NCI-H748 (cell line): ENCODE data around the gene TTL.

Source experiments
- DNase-seq: peaks from one replicate; lab custom pipeline; 2025; ENCODE audit not compliant: unreplicated experiment; lab: John Stamatoyannopoulos, UW

The TTL gene

DNA sequence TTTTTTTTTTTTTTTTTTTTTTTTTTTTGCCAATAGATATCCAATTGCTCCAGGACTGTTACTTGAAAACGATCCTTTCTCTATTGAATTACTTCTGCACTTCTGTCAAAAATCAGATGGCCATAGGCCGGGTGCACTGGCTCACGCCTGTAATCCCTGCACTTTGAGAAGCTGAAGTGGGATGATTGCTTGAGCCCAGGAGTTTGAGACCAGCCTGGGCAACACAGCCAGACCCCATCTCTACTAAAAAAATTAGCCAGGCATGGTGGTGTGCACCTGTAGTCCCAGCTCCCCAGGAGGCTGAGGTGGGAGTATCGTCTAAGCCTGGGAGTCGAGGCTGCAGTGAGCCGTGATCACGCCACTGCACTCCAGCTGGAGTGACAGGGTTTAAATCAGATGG lies 98.1 kb downstream of the TTL start:
- DNase-seq = no peak

DNA sequence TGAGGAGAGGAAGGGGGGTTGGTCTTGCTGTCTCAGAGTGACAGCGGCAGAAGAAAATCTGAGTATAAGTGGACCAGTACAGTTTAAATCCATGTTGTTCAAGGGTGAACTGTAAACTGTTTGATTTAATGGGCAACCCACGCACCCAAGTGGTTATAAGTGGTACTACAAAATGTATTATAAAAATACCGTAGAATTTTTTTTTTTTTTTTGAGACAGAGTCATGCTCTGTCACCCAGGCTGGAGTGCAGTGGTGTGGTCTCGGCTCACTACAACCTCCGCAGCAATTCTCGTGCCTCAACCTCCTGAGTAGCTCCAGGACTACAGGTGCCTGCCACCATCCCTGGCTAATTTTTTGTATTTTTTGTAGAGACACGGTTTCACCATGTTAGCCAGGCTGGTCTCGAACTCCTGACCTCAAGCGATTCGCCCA lies 100.4 kb downstream of the TTL start:
- peak; percentile 61 for DNase-seq

DNA sequence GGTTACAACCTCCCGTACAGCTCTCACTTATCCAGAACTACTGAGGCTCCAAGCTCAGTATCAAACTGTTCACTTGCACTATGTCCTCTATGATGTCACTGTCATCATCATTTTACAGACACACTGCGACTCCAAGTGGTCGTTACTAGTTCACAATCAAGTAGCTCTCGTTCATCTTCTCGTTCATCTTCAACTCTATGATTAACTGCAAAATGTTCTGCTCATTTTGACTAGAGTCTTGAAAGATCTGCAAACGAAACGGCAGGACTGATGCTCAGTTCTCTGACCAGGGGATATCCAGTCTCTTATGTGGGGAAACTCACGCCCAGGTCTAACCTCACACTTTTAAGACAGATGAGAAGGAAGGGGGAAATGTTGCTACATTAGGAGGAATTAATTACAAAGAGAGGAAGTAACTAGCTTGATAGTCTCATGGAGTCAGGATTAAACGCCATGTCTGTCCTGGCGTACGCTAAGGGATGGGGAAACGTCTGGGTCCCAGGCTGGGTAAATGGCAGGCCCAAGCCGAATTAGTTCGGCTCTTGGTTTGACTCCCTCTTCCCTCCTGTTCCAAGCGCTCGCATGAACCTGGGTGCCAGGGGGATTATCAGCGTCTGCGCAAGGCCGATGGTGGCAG lies 101.7 kb downstream of the TTL start:
- peak; percentile 53 for DNase-seq

DNA sequence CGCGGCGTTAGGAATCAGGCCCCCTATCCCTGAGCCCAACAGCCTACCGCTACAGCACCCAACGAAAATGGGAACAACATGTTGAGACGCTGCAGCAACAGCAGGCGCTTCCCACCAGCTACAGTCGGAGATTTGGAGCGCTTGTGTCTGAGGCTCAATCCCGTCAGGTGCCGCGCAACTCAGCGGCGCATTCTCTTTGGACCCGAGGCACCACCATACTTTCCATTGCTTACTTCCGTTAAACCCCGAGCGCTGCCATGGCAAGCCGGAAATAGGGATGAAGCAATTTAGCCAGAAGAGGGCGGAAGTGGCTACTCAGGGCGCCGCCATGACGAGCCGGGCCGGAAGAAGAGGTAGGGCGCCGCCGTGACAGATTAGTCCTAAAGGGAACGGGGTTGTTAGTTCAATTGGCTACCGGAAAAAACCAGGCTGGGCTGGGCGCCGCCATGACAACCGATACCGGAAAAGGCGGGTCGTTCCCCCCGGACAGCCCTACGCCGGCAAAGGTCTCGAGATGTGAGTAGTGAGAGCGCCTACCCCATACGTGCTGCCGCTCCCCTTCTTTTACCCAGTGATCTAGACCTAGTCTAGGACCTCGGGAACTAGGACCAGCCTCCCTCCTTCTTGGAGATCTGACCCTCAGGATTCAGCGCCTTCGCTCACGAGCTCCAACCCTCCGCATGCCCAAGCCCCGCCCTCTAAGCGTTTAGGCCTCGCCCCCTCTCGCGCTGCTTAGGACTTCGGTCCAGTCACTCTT lies 102.4 kb downstream of the TTL start, which contains the start of gene CHCHD5:
Gene CHCHD5 (plus strand): TSS at position 476 of the 757 bp plus-strand sequence. CDS start 39 bp downstream, at position 515.
- DNase-seq = peak; percentile 94

DNA sequence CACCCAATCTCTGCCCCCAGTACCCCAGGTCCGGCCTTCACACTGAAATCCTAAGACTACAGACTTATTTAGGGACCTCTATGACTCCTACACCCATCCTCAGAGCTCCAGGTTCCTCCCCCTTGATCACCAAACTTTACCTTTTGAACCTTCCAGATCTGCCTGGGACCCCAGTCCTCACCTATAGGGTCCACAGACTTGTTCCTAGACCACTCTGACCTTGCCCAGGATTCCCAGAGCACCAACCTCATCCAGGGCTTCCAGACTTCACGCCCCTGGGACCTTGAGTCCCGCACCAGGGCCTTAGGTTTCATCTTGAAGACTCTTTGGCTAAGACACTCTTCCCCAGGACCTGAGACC lies 102.9 kb downstream of the TTL start:
- DNase-seq = no peak

DNA sequence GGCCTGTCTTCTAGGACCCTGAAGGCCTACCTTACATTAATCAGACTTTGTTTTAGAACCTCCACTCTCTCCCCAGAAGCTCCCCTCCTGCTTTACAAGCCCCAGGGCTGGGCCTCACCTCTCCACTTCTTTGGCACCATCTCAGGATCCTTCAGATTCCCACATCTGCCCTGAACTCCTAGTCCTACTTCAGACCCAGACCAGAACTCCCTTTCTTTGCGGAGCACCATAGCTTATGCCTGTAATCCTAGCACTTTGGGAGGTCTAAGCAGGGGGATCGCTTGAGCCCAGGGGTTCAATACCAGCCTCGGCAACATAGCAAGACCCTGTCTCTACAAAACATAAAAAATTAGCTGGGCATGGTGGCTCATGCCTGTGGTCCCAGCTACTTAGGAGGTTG lies 103.4 kb downstream of the TTL start:
- no peak for DNase-seq

DNA sequence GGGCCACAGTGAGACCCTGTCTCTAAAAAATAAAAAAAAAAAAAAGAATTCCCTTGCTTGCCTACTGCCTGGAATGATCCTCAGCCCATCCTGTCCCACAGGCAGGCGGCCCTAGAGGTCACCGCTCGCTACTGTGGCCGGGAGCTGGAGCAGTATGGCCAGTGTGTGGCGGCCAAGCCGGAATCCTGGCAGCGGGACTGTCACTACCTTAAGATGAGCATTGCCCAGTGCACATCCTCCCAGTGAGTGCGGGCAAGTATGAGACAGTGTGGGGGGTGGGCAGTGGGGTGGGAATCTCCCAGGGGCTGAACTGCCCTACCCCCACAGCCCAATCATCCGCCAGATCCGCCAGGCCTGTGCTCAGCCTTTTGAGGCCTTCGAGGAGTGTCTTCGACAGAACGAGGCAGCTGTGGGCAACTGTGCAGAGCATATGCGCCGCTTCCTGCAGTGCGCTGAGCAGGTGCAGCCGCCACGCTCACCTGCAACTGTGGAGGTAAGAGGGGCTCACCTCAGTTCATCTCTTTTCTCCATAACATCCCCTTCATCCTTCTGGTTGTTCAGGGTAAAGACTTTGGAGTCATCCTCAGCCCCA lies 104.0 kb downstream of the TTL start:
- DNase-seq = no peak

DNA sequence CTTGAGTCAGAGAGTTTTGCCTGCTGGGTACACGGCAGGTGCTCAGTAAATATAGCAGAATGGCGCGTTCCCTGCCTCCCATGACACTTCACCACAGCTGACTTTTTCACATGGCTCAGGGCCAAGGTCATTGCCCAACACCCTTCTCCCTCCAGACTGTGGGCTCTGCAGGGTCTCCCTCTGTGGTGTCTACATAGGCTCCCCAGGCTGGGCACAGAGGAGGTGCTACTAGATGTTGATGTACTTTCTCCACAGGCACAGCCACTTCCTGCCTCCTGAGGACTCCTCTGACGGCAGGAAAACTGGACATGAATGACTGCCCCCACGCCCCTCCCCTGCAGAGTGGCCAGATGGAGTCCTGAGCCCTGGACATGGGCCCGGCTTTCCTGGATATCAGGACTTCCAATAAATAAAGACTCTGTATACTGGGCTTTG lies 106.7 kb downstream of the TTL start:
- DNase-seq = no peak
